NCI-H526 (cell line): ENCODE measurements around the gene PPP2R5A.

Source experiments
- DNase-seq, 2 experiments: peaks; one replicate each; lab custom pipeline; 2025; lab: John Stamatoyannopoulos, UW

Gene PPP2R5A

DNA sequence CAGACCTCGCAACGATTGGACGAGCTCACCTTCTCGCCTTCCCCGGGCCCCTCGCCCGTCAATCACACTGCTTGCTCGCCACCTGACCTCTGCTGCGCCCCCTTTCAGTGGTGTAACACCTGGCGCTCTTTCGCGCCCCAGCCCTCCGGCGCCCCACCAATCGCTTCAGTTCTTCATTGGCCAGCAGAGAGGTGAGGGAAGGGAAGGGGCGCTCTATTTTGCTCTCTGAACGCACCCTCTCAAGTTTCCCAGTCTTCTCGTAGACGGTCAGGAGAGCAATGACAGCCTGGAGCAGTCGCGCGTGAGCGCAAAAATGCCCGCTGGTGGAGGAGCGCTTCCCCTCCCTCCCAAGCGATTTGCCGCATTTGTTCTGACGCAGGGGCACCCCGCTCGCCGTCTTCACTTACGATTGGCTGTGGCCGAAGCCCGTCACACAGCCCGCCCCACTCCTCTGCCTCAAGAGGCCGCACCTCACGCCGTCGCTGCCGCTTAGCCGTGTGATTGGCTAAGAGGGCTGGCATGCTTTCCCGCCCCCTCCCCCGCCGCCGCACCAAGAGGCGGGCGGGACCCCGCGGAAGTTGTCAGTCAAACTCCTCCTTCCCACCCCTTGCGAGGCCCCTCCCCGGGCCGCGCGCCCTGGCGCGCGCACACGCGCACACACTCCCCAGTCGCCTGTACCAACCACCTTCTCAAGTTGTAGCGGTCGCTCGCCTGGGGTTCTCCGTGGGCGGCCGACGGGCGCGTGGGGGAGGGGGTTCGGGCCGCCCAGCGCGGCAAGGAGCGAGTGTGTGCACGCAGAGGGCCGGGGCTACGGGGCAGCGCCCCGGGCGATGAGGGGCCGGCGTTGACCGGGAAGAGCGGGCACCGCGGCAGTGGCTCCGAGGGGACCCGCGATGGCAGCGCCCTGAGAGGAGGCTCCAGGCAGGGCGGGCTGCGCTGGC, at the start of gene PPP2R5A:
TSS of gene PPP2R5A (plus strand) at position 667 of the 941 bp plus-strand sequence. CDS start 701 bp downstream, outside the sequence.
- peak; percentile 94 to 98 for DNase-seq

DNA sequence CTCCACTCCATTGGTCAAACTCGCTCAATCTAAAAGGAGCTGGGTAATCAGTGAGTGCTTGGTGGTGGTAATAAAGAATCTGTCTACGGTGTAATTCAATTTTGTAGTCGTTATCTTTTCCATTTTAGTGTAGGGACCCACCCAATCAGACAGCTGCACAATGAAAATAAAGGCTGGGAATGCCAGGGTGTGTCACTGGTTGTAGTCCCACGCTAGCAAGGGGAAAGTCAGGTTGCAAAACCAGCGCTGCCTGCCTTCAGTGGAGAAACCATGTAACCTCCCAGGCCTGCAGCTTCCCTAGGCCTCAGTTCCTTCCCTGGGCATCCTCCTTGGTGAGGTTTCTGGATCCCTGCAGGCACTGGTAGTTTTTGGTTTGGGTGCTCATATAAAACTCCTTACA, 49.4 kb upstream of the PPP2R5A start:
- no peak for DNase-seq

DNA sequence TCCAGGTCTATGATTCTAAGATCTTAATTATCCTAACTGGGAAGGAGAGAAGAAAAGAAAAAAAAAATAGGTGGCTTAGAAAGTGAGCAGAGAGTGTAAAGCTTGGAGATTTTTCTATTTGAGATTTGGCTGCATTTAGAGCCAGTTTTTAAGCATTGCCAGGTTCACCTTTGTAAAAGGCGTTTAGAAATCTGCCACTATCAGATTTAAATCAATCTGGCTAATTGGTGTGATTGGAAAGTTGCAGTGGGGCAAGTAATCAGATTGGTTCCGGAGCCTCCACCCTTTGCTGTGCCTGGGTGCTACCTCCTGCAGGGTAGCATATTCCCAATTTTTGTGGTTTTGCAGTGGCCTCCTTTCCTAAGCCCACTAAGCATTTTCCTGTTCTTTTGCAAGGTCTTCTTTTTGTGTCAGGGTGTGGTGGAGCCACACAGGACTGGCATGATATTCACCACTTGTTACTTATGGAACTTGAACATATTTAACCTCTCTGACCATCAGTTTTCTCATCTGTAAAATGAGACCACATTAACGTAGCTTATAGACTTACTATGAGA, 48.5 kb upstream of the PPP2R5A start:
- no peak for DNase-seq

DNA sequence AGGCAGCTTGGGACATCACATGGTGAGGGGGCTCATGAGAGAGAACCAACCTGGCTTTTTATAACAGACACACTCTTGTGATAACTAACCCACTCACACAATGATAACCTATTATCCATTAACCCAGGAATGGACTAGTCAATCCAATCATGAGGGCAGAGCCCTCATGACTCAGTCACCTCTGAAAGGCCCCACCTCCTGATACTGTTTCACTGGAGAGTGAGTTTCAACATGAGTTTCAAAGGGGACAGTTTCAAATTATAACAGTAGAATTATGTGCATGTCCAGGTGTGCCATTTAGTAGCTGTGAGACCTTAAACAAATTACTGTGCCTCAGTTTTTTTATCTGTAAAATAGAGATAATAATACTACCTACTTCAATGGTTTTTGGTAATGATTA, 47.6 kb upstream of the PPP2R5A start:
- no peak for DNase-seq

DNA sequence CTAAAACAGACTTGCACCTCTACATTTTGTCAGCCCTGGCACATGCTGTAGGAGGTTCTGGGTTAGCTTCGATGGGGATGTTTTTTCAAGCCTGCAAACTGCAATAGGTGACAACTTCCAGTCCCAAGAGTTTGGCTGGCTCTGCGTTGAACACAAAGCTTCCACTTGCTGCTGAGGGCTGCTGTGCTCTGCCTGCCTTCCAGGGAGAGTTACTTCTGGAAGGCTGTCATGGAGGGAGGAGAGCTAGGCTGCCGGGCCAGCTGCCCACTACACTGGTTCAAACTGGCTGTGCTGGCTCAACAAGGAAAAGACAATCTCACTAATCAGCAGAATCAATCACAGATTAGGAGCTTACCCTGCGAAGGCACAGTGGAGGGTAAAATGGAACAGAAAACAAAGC, 46.7 kb upstream of the PPP2R5A start:
- DNase-seq: no peak

DNA sequence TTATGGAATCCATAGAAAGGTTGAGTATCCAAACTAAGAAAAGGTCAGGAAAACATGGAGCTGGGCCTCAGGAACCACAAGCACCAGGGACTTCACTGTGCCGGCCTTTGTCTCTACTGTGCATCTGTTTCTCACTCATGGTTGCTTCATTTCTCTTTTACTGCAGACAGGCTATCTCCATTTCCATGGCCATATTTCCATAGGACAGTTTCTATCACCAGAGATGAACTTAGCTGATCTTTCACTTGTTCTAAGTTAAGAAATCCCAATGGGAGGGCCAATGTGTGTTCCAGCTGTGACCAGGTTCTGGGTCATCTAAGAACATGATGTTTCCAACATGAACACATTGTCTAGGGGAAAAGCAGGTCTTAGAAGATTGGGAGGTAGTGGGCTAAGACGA, 43.7 kb upstream of the PPP2R5A start:
- no peak for DNase-seq

DNA sequence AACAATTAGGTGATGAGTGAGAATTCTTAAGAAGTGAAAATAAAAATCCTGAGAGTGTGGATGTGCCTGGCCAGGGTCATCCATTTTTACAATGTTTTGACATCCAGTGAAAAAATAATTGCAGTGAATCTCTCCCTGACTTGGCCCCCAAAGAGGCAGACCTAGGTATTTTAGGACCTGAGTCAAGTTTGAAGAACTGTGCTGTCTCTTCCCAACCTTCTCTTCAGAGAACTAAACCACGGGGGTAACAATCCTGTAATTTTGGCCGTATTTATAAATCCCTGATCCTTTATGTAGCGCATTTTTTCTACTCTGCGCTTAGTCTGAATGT, 43.3 kb upstream of the PPP2R5A start:
- no peak for DNase-seq

DNA sequence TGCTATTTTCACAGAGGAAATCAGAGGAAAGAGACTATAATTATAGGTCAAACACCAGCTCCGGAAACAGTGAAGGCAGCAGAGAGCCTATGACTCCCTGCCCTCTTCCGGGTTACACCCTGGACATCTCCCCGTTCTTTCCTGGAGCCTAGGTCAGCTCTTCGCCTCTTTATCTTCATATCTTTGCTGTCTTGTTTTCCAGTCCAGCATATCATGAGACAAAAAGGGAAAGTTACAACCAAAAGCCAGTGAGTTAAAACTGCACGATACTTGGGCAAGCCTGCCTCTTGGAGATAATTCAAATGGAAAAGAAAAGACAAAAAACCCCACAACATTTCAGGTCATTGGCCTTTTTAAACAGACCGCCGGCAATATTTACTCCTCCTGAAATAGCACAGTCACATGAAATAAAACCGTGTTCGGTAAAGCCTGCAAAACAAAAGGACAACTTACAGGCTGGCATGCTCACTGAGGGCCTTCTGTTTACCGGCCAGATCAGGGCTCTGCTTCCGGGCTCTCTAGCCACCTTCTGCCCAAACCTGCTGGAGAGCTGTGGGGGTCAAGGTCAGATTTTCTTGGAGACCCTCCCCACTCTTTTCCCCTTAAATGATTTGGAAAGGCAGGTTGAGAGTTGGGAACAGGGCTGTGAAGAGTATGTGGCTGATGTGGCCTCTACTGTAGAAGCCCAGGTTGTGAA, 42.8 kb upstream of the PPP2R5A start:
- no peak for DNase-seq

DNA sequence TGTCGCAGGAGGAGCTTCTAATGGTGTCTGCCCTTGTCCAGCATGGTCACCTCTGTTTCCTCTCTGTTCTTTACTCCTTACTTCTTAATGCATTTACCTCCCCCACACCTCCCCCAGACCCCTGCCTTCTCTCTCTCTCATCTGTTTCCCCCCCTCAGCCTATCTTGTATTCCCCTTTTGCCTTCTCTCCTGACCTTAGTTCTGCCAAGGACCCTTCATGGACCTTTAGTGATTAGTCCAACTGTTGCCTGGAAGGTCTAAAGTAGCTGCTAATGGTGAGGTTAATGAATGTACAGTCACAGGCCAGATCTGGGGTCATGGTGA, 42.3 kb upstream of the PPP2R5A start:
- DNase-seq: no peak

DNA sequence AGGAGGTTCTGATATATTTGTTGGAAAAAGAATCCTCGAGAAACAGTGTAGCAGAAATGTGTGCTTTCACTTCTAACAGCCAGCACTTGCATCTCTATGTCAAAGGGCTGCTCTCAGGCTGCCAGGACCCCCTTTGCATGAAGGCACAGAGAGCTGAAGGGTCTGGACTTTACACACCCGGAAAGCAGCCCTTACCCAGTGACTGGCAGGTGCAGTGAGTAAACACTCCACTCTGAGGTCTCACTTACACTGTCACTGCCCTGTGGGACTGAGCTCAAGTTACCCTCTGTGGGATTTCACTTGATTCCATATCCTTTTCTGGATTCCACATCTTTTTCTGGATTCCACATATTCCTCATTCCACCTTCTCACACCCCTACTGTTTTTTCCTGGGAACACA, 40.8 kb upstream of the PPP2R5A start:
- no peak for DNase-seq

DNA sequence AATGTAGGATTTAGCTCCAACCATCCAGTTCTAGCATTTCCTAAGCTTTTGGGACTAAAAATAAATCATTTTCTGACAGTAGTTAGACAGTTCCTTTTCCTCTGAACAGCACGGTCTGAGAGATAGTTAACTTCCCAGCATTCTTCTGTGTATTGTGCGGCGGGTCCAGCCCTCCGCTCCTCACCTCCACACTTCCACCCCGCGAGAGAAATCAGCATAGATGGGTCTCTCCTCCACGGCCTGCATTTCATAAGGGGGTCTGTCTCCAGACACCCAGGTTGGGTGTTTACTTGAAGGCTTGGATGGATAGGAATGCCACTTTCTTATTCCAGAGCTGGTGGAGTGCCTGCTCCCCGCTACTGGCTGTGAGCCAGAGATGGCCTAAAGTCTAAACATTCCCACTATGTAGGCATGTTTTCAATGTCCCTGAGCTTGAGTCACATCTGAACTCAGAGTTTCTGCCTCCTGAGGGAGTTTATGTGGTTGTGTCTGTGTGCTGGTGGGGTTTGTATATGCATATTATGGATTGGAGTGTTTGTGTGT, 38.0 kb upstream of the PPP2R5A start:
- no peak for DNase-seq

DNA sequence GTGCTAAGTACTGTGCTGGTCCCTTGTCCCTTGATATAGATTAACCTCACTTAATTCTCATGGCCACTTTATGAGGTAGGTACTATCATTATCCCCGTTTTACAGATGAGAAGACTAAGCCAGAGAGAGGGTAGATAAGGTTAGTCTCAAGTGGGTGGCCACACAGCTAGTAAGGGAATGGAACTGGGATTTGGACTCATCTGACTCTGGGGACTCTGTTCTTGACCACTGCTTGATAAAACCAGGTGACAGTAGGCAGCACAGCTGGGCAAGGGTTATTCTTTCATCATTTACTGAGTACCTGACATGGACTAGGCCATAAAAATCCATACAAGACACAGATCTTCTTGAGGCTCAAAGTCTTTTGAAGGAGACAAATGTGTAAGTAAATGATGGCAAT, 37.2 kb upstream of the PPP2R5A start:
- no peak for DNase-seq

DNA sequence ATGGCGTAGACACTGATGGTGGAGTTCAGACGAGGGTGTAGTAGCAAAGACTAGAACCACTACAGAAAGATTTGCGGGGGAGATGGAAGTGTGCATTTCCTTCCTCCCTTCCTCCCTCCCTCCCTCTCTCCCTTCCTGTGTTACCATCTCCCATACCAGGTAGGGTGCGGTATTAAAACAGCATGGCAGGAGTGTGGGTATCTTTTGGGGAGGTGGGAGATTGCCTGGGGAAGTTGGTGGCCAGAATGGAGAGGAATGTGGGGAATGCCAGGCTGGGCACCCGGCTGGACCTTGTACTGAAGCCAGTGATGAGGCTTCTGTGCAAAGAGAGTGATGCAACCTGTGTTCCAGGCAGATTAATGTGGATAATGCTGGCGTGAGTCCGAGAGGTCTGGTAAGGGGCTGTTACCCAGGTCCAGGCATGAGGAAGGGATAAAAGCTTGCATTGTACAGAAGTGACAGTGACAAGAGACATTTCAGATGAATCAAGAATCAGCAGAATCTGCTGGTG, 30.3 kb upstream of the PPP2R5A start:
- no peak for DNase-seq

DNA sequence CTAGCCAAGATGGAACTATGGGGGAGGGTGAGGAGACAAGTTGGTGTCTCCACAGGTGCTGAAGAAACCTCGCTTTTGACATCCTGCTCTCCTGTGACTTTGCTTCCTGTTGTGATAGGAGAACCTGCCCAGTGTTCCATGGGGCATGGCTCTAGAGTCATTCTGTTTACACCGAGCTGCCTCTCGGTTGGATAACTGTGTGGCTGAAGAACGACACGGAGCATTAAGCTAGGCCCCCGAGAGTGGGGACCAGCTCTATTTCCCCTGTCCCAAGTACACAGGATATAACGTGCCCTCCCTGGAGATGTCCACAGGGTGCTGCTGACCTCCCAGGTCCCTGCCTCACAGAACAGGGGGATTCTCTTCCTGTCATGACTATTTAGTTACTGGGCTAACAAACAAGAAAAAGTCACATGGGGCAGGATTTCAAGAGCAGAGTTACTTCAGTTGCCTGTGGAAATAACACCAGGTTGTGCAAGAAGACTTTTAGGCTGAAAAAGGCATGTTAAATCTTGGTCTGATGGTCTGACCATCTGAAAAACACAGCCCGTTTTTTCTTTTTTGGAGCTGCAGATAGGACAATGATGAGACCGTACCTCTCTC, 29.4 kb upstream of the PPP2R5A start:
- DNase-seq: no peak

DNA sequence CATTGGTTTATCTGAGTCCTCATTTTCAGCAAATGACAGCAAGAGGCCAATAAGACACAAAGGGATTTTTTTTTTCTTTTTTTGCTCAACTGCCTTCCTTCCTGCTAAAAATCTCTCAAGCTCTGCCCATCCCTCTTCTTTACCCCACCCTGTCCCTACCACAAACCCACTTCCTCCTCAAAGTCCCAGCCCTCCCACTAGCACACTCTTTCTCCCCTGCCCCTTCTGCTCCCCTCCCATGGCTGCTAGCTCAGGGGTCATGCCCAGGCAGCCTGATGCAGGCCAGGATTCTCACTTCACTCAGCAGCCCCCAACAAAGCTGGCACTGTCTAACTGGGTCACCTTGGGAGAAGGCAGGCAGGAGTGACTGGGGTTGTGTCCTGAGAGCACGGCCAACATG, 28.8 kb upstream of the PPP2R5A start:
- DNase-seq: no peak

DNA sequence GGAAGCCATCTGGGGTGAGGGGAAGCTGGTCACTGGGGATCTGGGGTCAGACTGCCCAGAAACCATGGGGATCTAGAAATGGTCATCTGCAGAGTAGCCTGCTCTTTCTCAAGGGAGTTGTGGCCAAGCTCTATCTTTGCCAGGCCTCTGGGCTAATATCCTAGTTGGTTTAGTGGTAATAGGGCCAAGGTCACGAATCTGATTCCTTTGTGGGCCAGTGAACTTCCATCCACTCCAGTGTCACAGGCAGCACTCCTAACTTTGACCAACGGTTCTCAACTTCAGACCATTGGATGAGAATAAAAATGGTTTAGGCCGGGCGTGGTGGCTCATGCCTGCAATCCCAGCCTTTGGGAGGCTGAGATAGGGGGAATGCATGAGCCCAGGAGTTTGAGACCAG, 28.1 kb upstream of the PPP2R5A start:
- DNase-seq: no peak

DNA sequence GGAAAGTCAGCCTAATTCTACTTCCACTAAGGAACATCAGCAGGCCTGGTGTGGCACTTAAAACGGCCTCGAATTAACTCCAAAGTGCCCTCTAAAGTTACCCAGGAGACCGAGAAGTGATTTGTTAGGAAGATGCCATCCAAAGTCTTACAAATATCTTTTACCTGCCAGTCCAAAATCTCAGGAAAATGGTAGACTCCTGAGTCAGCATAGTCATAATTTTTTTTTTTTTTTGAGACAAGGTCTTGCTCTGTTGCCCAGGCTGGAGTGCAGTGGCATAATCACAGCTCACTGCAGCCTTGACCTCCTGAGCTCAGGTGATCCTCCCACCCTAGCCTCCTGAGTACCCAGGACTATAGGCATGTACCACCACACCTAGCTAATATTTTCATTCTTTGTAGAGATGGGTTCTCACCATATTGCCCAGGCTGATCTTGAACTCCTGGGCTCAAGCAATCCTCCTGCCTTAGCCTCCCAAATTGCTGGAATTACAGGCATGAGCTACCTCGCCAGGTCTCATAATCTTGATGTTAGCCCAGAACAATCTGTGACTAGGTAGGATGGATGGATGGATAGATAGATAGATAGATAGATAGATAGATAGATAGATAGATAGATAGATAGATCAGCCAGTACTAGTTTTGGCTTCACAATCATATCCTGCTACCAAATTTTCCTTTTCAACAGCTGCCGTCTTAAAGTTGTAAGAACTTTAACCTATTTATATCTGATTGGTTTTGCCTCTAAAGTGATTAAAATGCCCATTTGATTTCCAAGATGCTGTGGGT, 25.3 kb upstream of the PPP2R5A start:
- no peak for DNase-seq

DNA sequence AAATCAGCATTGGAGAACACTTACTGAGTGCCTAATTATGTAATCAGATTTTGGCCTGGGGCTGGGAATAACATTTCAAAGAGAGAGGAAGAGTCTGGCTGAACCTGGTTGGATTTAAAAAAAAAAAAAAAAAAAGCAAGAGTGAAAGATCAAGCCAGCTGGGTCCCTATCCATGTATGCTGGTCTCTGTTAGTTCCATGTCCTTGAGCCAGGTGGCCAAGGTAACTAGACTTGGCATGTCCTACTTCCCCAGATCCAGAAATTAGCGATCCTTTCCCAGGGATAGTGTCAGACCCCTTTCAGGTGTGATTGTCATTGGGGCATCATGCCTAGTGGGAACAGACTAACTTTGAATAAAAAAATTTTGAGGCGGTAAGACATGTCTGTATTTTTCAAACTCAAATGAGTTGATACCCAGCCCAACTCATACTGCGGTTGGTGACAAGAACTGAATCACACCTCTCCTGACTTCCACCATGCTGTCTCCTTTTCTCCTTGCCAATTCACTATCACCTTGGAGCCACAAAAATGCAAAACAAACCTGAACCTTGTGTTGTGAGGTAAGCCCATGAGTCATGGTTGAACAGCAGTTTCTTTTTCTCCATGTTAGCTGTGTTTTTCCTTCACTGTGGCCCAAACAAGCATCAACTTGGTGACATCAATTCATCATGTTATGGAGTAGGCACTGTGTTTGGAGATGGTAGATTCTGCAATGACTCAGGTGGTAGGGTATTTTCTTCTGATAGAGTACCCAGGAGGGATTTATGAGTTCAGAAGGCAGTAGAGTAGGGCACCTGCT, 24.5 kb upstream of the PPP2R5A start:
- no peak for DNase-seq

DNA sequence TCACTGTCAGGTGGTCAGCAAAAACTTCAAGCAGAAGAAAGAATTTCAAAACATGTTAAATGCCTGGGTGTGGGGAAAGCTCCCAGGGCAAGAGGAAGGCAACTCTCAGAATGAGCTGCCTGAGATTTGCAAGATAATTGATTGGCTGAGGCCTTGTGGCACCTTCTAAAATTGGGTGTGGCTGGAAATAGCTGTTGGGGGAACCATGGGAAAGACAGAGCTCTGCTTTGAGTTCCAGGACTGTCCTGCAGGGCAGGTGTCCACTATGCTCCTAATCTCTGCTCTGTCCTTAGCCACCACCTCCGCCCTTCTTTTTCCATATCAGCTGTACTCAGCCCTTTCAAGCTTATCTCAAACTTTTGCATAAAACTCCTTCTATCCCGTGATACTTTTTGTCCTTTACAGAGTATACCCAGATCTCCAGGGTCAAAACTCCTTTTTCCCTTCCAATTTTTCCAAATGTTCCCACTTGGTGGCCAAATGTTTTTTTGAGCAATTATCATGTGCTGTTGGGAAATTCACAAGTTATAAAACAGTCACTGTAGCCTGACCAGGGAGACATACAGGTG, 23.8 kb upstream of the PPP2R5A start:
- DNase-seq: no peak

DNA sequence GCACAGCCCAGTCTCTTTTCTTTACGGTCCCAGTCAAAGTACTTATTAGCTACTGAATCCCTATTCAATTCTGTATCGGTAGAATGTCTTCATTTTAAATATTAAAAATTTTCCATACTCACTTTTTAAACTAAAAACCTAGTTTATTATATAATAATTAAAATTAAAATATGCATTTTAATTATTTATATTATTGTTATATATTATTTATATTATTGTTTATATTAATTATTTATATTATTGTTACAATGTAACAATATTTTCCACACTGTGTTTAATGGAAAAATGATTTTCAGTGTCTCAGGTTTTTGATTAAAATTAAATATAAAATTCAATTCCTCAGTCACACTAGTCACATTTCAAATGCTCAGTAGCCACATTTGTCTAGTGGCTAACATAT, 18.2 kb upstream of the PPP2R5A start:
- DNase-seq: no peak
